Stimulated activated CD8-positive, alpha-beta memory T cell treated with anti-CD3 and anti-CD28 coated beads, Interleukin-12 subunit alpha, Interleukin-12 subunit beta, amount 100 ng/mL, for 1 hour (primary cell): Measurements from ENCODE around the gene MLNR.

Experiments used
- DNase-seq: peaks from one replicate; pipeline ENCODE4 v3.0.0-alpha.2; 2020; ENCODE audit warnings: low read depth

The MLNR gene

GRCh38 chr13:49220036-49220855, at the start of gene MLNR:
TSS of gene MLNR (plus strand) at chr13:49220338. CDS start at chr13:49220338, 0 bp downstream.
- DNase-seq: no peak

GRCh38 chr13:49171359-49171758, 48.8 kb upstream of the MLNR start:
- no peak for DNase-seq

GRCh38 chr13:49183672-49184325, 36.3 kb upstream of the MLNR start:
- DNase-seq: no peak

- no peak for DNase-seq
These were observed 35.5 kb upstream of the MLNR start for GRCh38 chr13:49184621-49185020.

- no peak for DNase-seq
These were observed 34.9 kb upstream of the MLNR start for GRCh38 chr13:49185264-49185663.

- no peak for DNase-seq
These were observed 29.2 kb upstream of the MLNR start for GRCh38 chr13:49190901-49191300.

- DNase-seq: no peak
These were observed 13.5 kb upstream of the MLNR start for GRCh38 chr13:49206641-49207040.

GRCh38 chr13:49208619-49209018, 11.5 kb upstream of the MLNR start:
- DNase-seq: no peak

GRCh38 chr13:49210114-49210513, 10.0 kb upstream of the MLNR start:
- DNase-seq: no peak

- no peak for DNase-seq
These were observed 9.5 kb upstream of the MLNR start for GRCh38 chr13:49210669-49211068.

GRCh38 chr13:49213539-49213938, 6.6 kb upstream of the MLNR start:
- no peak for DNase-seq

- no peak for DNase-seq
These were observed 5.9 kb upstream of the MLNR start for GRCh38 chr13:49213997-49214916.

GRCh38 chr13:49214917-49215376, 5.2 kb upstream of the MLNR start:
- DNase-seq: no peak

GRCh38 chr13:49216334-49216733, 3.8 kb upstream of the MLNR start:
- no peak for DNase-seq

- no peak for DNase-seq
These were observed 2.1 kb upstream of the MLNR start for GRCh38 chr13:49217962-49218492.

GRCh38 chr13:49218493-49219051, 1.6 kb upstream of the MLNR start:
- no peak for DNase-seq

GRCh38 chr13:49219647-49220035, 497 bp upstream of the MLNR start:
- no peak for DNase-seq

GRCh38 chr13:49220856-49221589, 885 bp downstream of the MLNR start:
- no peak for DNase-seq

GRCh38 chr13:49221590-49221965, 1.4 kb downstream of the MLNR start:
- no peak for DNase-seq

- no peak for DNase-seq
These were observed 5.3 kb downstream of the MLNR start for GRCh38 chr13:49225223-49226042.
